Measurements from ENCODE around the gene PLEKHM3. TPM values are rescaled to one million over a fixed set of nuclear protein-coding genes. Genes with fewer than 3 reads are reported as not detected.
A peak's percentile ranks its signal among the peaks of the same experiment; 100 is the strongest.

The PLEKHM3 gene
- total and polyA plus RNA-seq, 2 experiments from 2014 or later: 4.9 to 6.6 TPM

- TF ChIP-seq EZH2 (IDR thresholded peaks at IDR 0.05; ENCODE audit: insufficient read depth, poor library complexity, severe bottlenecking) (no peak), EZH2phosphoT487 (IDR thresholded peaks at IDR 0.05; ENCODE audit: insufficient read depth, low read depth) (no peak)
- Histone ChIP-seq H3K9ac (no peak overlapping the region), H3K4me1 (ENCODE audit: insufficient read depth) (peaks cover 16% of the 10 kb centered on the region), H3K9me2 (ENCODE audit: insufficient read depth) (no peaks in the 10 kb centered on the region), H3K36me3 (ENCODE audit: low read depth) (no peaks in the 10 kb centered on the region), H3F3A (ENCODE audit: insufficient read depth) (peaks cover 17% of the 10 kb centered on the region), H3K27ac (no peak overlapping the region), H3K27me3 (replicated peaks; ENCODE audit: insufficient read depth) (no peaks in the 10 kb centered on the region), H3K4me2 (ENCODE audit: unreplicated experiment) (no peak overlapping the region), H3K4me3 (no peak overlapping the region), H2AFZ (no peak overlapping the region), H4K20me1 (ENCODE audit: insufficient read depth) (no peaks in the 10 kb centered on the region), H3K79me2 (ENCODE audit: insufficient read depth) (no peaks in the 10 kb centered on the region), H3K9me3 (ENCODE audit: low read depth) (no peaks in the 10 kb centered on the region)
- no peak for DNase-seq
- 77 to 85% methylated on average over 4 of the region's 4 CpGs for WGBS, 2 experiments (ENCODE audit: low coverage in 1 of 2, low lambda C conversion rate in 2 of 2, missing lambda C conversion rate in 2 of 2)
- in situ Hi-C loops (cut with MboI): no loop called here
Measured at GRCh38 chr2:207870814-207871213, 154.5 kb downstream of the PLEKHM3 start.

- H3K9ac ChIP-seq: peak overlapping the region; percentile 17; the same call in 1 of the 2 replicates
- H3K9me2 ChIP-seq (ENCODE audit: insufficient read depth): no peaks in the 10 kb centered on the region
- H3K27me3 ChIP-seq (replicated peaks; ENCODE audit: insufficient read depth): no peaks in the 10 kb centered on the region
- H3K9me3 ChIP-seq (ENCODE audit: low read depth): no peaks in the 10 kb centered on the region
- TF ChIP-seq EZH2phosphoT487 (IDR thresholded peaks at IDR 0.05; ENCODE audit: insufficient read depth, low read depth): no peak
- no peak for TF ChIP-seq EZH2 (IDR thresholded peaks at IDR 0.05; ENCODE audit: insufficient read depth, poor library complexity, severe bottlenecking)
- no peaks in the 10 kb centered on the region for H3K79me2 ChIP-seq (ENCODE audit: insufficient read depth)
- H3K4me1 ChIP-seq (ENCODE audit: insufficient read depth): peaks cover 16% of the 10 kb centered on the region
- WGBS, 2 experiments (ENCODE audit: low coverage in 1 of 2, low lambda C conversion rate in 2 of 2, missing lambda C conversion rate in 2 of 2): 95 to 96% methylated on average over 7 of the region's 7 CpGs
- H3K36me3 ChIP-seq (ENCODE audit: low read depth): no peaks in the 10 kb centered on the region
- no peak overlapping the region for H2AFZ ChIP-seq
- peaks cover 17% of the 10 kb centered on the region for H3F3A ChIP-seq (ENCODE audit: insufficient read depth)
- H4K20me1 ChIP-seq (ENCODE audit: insufficient read depth): no peaks in the 10 kb centered on the region
- in situ Hi-C loops (cut with MboI): no loop called here
- peak overlapping the region; percentile 55 for H3K27ac ChIP-seq
- H3K4me3 ChIP-seq: no peak overlapping the region
- peak; percentile 80 for DNase-seq
- peak overlapping the region; percentile 4 for H3K4me2 ChIP-seq (ENCODE audit: unreplicated experiment)
Measured at GRCh38 chr2:207869784-207870778, 155.2 kb downstream of the PLEKHM3 start.

- no peaks in the 10 kb centered on the region for H4K20me1 ChIP-seq (ENCODE audit: insufficient read depth)
- no peak overlapping the region for H3K4me3 ChIP-seq
- no peaks in the 10 kb centered on the region for H3K27me3 ChIP-seq (replicated peaks; ENCODE audit: insufficient read depth)
- no peaks in the 10 kb centered on the region for H3K36me3 ChIP-seq (ENCODE audit: low read depth)
- H3K79me2 ChIP-seq (ENCODE audit: insufficient read depth): no peaks in the 10 kb centered on the region
- no peak overlapping the region for H2AFZ ChIP-seq
- peaks cover 16% of the 10 kb centered on the region for H3K4me1 ChIP-seq (ENCODE audit: insufficient read depth)
- no peak overlapping the region for H3K4me2 ChIP-seq (ENCODE audit: unreplicated experiment)
- WGBS, 2 experiments (ENCODE audit: low coverage in 1 of 2, low lambda C conversion rate in 2 of 2, missing lambda C conversion rate in 2 of 2): 94 to 97% methylated on average over 5 of the region's 5 CpGs
- DNase-seq: no peak
- in situ Hi-C loops (cut with MboI): no loop called here
- TF ChIP-seq EZH2phosphoT487 (IDR thresholded peaks at IDR 0.05; ENCODE audit: insufficient read depth, low read depth) (no peak), EZH2 (IDR thresholded peaks at IDR 0.05; ENCODE audit: insufficient read depth, poor library complexity, severe bottlenecking) (no peak)
- H3K9ac ChIP-seq: peak overlapping the region; percentile 17; the same call in 1 of the 2 replicates
- peaks cover 17% of the 10 kb centered on the region for H3F3A ChIP-seq (ENCODE audit: insufficient read depth)
- H3K27ac ChIP-seq: peak overlapping the region; percentile 55
- H3K9me2 ChIP-seq (ENCODE audit: insufficient read depth): no peaks in the 10 kb centered on the region
- no peaks in the 10 kb centered on the region for H3K9me3 ChIP-seq (ENCODE audit: low read depth)
Measured at GRCh38 chr2:207868855-207869596, 156.3 kb downstream of the PLEKHM3 start.

GRCh38 chr2:207867905-207868304 lies 157.4 kb downstream of the PLEKHM3 start:
- 96 to 100% methylated on average over 1 of the region's 1 CpG for WGBS, 2 experiments (ENCODE audit: low coverage in 1 of 2, low lambda C conversion rate in 2 of 2, missing lambda C conversion rate in 2 of 2)
- Histone ChIP-seq H3K4me1 (ENCODE audit: insufficient read depth) (peaks cover 16% of the 10 kb centered on the region), H3K4me3 (no peak overlapping the region), H3K9ac (no peak overlapping the region), H3K27ac (no peak overlapping the region), H3K27me3 (replicated peaks; ENCODE audit: insufficient read depth) (no peaks in the 10 kb centered on the region), H3K9me2 (ENCODE audit: insufficient read depth) (no peaks in the 10 kb centered on the region), H4K20me1 (ENCODE audit: insufficient read depth) (no peaks in the 10 kb centered on the region), H3F3A (ENCODE audit: insufficient read depth) (peaks cover 17% of the 10 kb centered on the region), H2AFZ (no peak overlapping the region), H3K4me2 (ENCODE audit: unreplicated experiment) (no peak overlapping the region), H3K79me2 (ENCODE audit: insufficient read depth) (no peaks in the 10 kb centered on the region), H3K9me3 (ENCODE audit: low read depth) (no peaks in the 10 kb centered on the region), H3K36me3 (ENCODE audit: low read depth) (no peaks in the 10 kb centered on the region)
- in situ Hi-C loops (cut with MboI): no loop called here
- no peak for DNase-seq
- TF ChIP-seq EZH2 (IDR thresholded peaks at IDR 0.05; ENCODE audit: insufficient read depth, poor library complexity, severe bottlenecking): no peak
- no peak for TF ChIP-seq EZH2phosphoT487 (IDR thresholded peaks at IDR 0.05; ENCODE audit: insufficient read depth, low read depth)
